GM12864 (cell line): Measurements from ENCODE around the gene ERVFRD-1.
"Not testable (repeated sequence)": the region's sequence is repeated elsewhere in the genome, so short reads cannot be mapped to it uniquely, and the experiment has no call there.

Experiments used
- DNase-seq: peaks from one replicate; pipeline ENCODE4 v3.0.0-alpha.2; 2011; ENCODE audit warnings: low read depth
- H3K4me3 ChIP-seq: 2 replicates; pipeline ENCODE4 v1.5.1; 2011; ENCODE audit warnings: mild to moderate bottlenecking, low read depth, low read length, control low read depth
- TF ChIP-seq, protein P1 (sequence below): IDR thresholded peaks from 2 replicates; pipeline ENCODE4 v1.5.1; 2011; ENCODE audit warnings: low read depth, mild to moderate bottlenecking, moderate library complexity, low read length, control low read depth, inconsistent platforms; ENCODE audit errors: missing control alignments

Gene ERVFRD-1

GRCh38 chr6:11120271-11121005, 8.9 kb upstream of the ERVFRD-1 start:
- DNase-seq: no peak
- H3K4me3 ChIP-seq: no peak overlapping the region
- TF ChIP-seq, protein P1, sequence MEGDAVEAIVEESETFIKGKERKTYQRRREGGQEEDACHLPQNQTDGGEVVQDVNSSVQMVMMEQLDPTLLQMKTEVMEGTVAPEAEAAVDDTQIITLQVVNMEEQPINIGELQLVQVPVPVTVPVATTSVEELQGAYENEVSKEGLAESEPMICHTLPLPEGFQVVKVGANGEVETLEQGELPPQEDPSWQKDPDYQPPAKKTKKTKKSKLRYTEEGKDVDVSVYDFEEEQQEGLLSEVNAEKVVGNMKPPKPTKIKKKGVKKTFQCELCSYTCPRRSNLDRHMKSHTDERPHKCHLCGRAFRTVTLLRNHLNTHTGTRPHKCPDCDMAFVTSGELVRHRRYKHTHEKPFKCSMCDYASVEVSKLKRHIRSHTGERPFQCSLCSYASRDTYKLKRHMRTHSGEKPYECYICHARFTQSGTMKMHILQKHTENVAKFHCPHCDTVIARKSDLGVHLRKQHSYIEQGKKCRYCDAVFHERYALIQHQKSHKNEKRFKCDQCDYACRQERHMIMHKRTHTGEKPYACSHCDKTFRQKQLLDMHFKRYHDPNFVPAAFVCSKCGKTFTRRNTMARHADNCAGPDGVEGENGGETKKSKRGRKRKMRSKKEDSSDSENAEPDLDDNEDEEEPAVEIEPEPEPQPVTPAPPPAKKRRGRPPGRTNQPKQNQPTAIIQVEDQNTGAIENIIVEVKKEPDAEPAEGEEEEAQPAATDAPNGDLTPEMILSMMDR: no peak

- not testable (repeated sequence) for DNase-seq, H3K4me3 ChIP-seq
These were observed 4.4 kb upstream of the ERVFRD-1 start for GRCh38 chr6:11115808-11116536.

GRCh38 chr6:11113038-11113437, 1.5 kb upstream of the ERVFRD-1 start:
- no peak overlapping the region for H3K4me3 ChIP-seq
- no peak for DNase-seq
- TF ChIP-seq, protein P1: no peak

- TF ChIP-seq, protein P1: no peak
- no peak overlapping the region for H3K4me3 ChIP-seq
- no peak for DNase-seq
These were observed 378 bp upstream of the ERVFRD-1 start for GRCh38 chr6:11111769-11112437.

- DNase-seq: no peak
- TF ChIP-seq, protein P1: no peak
These were observed 2.8 kb downstream of the ERVFRD-1 start for GRCh38 chr6:11108726-11109125.

GRCh38 chr6:11103065-11103464, 8.5 kb downstream of the ERVFRD-1 start:
- TF ChIP-seq, protein P1: no peak
- no peak overlapping the region for H3K4me3 ChIP-seq
- no peak for DNase-seq

More at GRCh38 chr6:11108726-11109125, 2.8 kb downstream of the ERVFRD-1 start:
- no peak overlapping the region for H3K4me3 ChIP-seq

- H3K4me3 ChIP-seq: no peak overlapping the region
- TF ChIP-seq, protein P1: no peak
- DNase-seq: no peak
These were observed 10.1 kb downstream of the ERVFRD-1 start for GRCh38 chr6:11101417-11101816.
